ENCODE data around the gene KIF12.
"Not testable (repeated sequence)": the region's sequence is repeated elsewhere in the genome, so short reads cannot be mapped to it uniquely, and the experiment has no call there.

KIF12 gene

DNA sequence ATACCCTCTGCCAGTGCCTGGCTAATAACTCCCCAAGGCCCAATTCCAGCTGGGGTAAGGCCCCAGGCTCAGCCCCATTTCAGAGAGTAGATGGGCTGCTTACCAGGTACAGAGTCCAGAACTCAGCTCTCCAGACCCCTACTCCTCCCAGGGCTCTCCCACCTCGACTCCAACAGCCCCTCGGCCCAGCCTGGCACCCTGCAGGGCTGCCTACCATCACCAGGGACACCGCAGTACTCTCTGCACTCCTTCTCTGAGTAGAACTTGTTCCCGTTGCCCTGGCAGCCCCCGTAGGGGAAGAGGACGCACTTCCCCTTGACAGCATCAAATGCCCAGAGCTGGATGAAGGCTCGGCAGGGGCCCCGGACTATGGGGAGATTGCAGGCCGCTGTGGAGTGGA is 38.4 kb downstream of the KIF12 start:
- no peak for DNase-seq

DNA sequence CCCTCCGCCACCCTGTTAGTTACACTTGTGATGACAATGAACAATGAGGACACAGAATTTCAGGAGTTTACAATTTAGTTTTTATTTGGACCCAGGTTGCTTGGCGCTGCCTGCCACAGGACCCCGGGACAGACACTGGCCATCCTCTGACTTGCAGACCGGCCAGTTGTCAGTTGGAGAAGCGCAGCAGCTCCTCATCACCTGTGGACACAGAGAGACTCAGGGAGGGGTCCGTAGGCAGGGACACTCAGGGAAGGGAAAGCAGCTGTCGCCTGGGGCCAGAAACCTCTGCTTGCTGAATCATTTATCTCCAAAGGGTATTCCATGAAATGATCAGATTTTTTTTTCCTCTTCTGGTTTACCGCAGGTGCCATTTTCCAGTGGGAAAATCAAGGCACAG is 39.0 kb downstream of the KIF12 start:
- DNase-seq = no peak

DNA sequence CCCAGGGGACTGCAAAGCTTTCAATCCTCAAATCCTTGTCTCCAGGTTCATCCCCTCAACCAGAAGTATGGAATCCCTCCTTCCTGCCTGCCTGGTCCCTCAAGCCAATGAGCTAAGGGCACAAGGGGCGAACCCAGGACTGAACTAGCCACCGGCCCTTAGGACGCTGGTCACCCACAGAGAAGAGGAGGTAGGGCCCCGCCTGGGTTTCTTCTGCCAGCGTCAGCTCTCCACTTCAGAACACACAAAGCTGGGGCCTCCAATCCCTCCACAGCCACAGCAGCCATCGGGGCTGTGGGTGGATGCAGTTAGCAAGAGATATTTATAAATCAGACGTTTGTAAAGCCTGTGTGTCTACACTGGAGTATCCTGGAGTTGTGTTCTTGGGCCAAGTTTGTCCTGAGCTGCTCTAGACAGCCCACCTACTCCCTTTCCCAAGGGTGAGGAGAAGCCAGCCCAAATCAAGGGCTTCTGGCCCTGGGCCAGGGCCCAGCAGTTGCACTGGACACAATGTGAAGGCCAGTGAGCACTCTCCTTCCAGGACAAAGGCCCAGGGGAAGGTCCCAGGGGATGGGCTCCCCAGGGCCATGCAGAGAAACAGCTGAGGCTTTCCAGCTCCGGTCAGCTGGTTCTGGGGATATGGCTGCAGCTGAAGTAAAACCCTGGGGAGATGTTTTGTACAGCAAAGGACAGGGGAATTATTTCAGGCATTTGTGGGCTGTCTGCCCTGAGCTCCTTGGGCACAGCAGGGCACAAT is 39.9 kb downstream of the KIF12 start:
- no peak for DNase-seq

DNA sequence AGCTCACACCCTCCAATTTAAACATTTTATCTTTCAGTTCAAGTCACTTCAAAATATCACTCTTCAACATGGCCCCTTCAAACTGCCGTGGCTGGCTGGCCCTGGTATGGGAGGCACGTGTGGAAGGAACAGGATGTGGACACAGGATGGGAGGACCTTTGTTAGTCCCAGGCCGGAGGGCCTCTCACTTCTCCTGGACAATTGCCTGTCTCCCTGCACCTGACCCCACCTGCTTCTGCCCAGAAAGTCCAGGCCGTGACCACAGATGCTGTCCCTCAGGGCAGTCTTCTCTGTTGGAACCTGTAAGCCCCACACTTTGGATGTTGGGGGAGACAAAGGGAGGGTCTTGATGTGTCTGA is 40.4 kb downstream of the KIF12 start:
- DNase-seq = no peak

DNA sequence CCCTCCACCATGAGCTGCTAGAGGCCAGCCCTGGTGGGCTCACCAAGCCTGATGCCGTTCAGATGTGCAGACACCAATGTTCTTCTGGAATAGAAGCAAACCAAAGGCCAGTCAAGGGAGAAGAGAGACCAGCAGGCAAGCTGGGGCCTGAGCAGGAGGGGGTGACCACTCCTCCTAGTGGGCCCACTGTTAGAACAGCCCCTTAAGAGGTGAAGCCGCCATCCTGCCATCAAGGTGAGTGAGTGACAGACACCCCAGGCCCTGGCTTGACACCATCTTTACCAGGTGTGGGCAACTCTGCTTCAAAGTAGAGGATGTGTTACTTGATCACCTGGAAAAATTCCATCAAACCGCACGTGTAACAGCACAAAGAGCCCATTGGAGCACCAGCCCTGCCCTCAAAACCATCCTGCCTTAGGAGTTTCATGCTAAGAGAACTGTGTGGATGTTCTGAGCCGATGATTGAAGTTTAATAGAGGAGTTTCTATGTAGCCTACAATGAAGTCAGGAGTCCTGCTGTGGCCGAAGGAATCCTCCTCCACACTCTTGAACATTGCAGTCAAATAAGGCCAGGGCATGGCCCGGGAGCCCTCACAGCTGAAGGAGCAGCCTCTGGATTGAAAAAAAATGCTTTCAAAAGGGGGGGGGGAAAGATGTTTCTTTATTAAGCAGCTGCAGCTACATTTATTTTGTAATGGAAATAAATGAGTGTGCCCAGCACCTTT is 41.8 kb downstream of the KIF12 start:
- no peak for DNase-seq

DNA sequence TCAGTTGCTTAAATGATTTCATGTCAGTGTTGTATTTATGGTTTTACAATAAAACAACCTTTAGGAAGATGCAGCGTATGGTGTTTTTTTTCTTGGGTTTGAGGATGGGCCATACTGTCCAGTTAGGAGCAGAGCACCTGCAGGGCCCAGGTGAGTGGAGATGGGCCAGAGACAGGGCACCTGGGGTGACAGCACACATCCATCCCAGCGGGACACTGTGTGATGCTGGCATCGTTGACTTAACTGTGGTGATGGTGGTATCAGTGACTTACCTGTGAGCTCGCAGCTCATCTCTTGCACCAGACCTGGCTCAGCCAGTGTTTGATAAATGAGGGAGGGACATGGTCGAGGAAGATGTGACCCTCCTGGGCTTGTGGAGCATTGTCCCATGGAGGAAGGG is 42.6 kb downstream of the KIF12 start:
- DNase-seq = no peak

DNA sequence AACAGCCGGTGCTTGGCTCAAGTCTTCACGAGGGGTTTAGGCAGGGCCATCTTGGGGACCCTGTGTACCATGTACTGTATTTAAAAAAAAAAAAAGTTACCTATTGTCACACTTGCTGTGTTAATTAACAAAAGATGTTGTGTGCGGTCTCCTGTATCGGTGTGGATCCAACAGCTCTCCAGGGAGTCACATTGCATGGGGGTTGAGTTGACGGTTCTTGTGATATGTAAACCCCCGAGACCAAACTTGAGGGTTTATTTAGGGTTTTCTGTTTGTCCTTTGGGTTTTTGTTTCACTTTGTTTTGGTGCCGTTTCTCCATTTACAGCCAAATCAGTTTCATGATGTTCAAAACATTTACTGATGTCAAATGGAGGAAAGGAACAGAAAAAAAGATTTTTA is 43.2 kb downstream of the KIF12 start:
- no peak for DNase-seq

DNA sequence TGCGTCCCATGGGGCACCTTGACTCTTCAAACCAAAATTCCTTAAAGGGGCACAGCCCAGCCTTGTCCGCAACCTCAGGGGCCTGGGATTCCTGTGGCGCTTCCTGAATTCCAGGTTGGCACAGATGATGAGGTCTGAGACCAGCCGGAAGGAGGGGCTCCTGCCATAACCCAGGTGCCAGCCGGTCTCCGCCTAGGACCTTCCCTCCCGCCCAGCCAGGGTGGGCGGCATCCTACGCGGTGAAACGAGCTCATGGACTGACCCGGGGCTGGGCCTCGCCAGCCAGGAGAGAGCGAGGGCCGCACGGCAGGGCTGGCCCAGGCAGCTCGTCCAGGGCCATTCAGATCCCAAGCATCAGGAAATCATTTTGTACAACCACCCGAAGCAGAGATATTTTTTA is 44.0 kb downstream of the KIF12 start:
- DNase-seq = no peak

DNA sequence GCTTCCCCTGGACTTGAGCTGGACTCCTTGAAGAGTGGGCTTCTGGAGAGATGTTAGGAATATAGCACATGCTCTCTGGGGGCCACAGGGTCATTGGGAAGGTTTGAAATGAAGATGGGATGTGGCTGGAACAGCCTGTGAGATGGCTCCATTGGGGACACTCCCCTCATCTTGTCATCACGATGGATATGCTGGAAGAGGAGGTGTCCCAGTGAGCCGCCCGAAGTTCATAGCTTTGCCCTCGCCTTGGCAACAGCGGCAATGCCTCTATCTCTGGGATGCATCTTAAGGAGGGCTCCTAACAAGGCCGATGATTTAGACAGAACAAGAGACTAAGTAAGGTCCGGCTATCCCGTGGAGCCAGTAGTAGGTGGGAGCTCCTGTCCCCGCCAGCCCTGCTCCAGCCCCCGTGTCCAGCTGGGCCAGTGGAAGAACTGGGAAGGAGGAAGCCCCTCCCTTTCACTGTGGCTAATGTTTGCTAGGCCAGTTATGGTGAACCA is 44.9 kb downstream of the KIF12 start:
- DNase-seq = no peak

DNA sequence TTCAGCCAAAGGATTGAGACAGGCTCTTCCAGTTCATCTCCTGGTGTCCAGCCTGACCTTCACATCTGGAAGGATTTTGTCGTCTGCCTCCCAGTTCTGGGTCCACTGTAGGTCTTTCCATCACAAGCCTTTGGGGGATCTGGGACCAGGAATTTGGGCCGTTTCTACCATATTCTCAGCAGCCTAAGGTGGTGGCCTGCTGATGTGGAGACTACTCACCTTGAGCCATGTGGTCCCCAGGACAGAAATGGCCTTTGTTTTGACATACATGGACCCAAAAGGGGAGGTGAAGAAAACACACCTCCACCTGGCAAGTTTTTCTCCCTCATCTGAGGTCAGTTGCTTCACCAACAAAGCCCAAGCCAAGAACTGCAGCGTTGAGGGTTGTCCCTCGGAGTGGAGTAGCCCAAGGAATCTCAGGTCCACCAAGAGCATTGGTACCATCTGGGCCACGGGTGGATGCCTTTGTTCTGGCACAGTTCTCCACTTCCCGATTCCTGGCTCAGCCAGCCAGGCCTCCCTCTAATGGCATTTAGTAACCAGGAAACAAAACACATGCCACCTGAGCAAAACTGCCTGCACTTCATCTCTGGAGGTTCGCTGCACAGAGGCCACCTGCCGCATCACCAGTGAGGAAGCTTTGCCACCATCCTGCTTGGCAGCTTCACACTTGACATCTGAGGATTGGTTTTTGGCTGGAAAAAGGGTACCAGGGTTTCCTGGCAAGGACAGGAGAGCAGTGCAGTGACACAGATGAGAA is 45.7 kb downstream of the KIF12 start:
- no peak for DNase-seq

DNA sequence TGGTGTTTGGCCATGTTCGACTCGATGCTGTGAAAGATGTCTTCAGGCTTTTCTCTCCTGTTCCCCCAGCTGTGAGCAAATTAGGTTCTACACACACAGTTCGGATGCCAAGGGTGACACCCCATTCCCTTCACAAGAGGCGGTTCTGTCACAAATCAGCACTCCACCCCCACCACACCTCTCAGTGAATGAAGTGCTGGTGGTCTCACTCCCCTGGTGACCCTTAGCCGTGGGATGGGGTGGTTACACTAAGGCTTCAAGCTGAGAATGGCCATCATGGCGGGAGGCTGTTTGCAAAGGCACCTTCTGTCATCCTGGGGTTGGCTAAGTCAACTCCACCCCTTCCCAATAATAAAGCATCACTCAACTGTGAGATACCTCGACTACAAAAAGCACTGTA is 47.4 kb downstream of the KIF12 start:
- DNase-seq = no peak

DNA sequence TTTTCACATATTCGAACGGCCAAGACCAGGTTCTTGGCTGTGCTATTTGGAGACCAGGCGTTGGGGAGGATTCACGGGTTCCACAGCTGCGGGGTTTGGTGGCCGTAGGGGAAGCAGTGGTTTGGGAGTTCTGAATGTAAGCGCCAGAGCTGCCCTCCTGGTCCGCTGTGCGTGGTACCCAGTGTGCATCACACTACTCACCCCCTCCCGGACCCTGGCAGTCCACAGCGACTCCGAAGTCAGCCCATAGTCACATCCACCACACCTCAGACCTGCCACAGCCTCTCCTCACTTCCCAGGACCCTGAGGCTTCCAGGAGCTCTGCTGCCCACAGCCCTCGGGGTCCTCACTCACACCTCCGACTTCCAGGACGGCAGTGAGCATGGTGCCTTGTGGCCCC is 47.8 kb downstream of the KIF12 start:
- no peak for DNase-seq

DNA sequence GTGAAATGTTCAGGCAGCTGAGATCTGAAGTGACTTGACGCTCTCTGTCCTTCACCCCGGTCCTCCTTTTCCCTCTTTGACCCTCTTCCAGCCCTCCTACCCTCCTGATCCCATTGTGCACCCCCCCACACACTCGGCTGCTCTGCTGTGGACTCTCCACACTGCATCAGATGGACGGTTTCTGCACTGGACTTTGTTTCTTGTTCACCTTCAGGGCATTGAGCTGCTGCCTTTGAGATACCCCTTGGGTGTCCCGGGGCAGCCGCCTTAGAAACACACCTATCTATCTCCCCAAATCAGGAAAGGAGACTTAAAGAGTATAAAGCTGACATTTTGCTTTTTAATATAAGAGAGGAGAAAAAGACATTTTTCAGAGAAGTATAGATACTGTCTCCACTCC is 48.4 kb downstream of the KIF12 start:
- no peak for DNase-seq

DNA sequence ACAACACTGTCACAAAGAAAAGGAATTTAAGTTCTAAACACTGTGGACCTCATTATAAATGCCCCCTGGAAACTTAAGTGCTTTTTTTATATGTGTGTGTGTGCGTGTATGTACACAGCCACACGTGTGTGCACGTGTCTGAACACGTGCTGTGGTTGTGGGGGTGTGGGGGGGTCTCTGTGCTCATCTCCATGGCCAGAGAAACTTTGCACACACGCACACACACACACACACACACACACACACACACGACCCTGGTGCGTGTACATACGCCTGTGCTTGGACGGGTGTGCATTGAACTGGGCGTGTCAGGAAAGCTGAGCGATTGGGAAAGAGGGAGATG is 48.9 kb downstream of the KIF12 start:
- no peak for DNase-seq

DNA sequence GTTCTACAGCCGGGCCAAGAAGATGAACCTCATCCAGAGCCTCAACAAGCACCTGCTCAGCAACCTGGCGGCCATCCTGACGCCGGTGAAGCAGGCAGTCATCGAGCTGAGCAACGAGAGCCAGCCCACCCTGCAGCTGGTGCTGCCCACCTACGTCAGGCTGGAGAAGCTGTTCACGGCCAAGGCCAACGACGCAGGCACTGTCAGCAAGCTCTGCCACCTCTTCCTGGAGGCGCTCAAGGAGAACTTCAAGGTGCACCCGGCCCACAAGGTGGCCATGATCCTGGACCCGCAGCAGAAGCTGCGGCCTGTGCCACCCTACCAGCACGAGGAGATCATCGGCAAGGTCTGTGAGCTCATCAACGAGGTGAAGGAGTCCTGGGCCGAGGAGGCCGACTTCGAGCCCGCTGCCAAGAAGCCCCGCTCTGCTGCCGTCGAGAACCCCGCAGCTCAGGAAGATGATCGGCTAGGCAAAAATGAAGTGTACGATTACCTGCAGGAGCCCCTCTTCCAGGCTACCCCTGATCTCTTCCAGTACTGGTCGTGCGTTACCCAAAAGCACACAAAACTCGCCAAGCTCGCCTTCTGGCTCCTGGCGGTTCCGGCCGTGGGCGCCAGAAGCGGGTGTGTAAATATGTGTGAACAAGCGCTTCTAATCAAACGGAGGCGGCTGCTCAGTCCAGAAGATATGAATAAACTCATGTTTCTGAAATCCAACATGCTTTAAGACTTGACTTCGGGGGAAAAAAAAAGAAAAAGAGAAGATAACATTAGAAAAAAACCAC is 49.5 kb downstream of the KIF12 start:
- DNase-seq = no peak

DNA sequence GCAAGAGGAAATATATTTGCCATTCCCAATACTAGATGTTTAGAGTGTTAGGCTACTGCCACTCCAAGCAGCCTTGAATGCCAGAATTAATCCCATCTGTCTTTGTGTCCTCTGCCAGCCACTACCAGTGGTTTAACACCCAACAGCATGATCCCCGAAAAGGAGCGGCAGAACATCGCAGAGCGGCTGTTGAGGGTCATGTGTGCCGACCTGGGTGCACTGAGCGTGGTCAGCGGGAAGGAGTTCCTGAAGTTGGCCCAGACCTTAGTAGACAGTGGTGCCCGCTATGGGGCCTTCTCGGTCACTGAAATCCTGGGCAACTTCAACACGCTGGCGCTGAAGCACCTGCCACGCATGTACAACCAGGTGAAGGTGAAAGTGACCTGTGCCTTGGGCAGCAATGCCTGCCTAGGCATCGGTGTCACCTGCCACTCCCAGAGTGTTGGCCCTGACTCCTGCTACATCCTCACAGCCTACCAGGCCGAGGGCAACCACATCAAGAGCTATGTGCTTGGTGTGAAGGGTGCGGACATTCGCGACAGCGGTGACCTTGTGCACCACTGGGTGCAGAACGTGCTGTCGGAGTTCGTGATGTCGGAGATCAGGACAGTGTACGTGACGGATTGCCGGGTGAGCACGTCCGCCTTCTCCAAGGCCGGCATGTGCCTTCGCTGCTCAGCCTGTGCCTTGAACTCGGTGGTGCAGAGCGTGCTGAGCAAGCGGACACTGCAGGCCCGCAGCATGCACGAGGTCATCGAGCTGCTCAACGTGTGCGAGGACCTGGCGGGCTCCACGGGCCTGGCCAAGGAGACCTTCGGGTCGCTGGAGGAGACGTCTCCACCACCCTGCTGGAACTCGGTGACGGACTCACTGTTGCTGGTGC is 50.3 kb downstream of the KIF12 start:
- DNase-seq = no peak

DNA sequence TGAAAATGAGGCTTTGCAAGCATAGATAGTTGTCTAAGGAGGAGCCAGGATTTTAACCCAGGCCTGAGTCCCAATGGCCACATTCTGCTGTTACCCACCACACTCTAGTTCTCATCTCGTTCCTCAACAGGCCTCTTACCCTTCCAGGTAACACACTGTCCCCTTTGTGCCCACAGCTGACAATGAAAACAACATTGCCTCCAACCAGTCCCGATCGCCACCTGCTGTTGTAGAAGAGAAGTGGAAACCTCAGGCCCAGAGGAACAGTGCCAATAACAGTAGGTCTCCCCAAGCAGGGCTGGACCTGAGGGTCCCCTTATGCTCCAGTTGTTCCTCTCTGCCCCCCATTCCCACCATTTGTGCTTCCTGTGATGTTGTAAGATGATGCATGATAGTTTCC is 51.4 kb downstream of the KIF12 start:
- no peak for DNase-seq

DNA sequence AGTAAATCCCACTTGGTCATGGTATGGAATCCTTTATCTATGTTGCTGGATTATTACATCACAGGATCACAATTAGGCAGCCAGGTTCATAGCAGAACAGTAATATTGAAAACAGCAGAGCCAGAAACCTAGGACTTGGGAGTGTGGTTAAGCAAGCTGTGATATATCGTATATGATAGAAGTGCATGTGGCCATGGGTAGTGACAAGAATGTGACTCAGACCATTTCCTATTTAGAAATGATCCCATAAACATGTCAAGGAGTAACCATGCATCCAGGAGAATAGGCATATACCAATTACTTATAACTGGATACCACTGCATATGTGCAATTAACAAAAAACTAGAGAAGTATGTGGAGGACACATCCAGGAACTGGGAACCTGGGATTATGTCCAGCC is 52.2 kb downstream of the KIF12 start:
- no peak for DNase-seq

DNA sequence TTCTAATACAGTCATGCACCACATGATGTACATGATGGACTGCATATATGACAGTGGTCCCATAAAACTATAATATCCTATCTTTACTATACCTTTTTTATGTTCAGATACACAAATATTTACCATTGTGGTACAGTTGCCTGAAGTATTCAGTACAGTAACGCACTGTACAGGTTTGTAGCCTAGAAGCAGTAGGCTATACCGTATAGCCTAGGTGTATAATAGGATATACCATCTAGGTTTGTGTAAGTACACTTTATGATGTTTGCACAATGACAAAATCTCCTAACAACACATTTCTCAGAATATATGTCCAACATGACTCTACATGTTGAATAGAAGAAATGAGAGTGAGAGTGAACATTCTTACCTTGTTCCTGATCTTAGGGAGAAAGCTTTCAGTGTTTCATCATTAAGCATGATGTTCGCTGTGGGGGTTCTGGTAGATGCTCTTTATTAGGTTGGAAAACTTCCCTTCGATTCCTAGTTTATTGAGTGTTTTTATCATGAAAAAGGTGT is 52.8 kb downstream of the KIF12 start:
- DNase-seq = no peak

DNA sequence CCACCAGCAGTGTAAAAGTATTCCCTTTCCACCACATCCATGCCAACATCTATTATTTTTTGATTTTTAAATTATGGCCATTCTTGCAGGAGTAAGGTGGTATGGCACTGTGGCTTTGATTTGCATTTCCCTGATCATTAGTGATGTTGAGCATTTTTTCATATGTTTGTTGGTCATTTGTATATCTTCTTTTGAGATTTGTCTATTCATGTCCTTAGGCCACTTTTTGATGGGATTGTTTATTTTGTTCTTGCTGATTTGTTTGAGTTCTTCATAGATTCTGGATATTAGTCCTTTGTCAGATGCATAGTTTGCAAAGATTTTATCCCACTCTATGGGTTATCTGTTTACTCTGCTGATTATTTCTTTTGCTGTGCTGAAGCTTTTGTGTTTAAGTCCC is 55.4 kb downstream of the KIF12 start:
- not testable (repeated sequence) for DNase-seq
